ENCODE data around the gene AEBP2. TPM values are rescaled to one million over a fixed set of nuclear protein-coding genes. Genes with fewer than 3 reads are reported as not detected.
"Not testable (repeated sequence)": the region's sequence is repeated elsewhere in the genome, so short reads cannot be mapped to it uniquely, and the experiment has no call there.

Gene AEBP2, protein sequence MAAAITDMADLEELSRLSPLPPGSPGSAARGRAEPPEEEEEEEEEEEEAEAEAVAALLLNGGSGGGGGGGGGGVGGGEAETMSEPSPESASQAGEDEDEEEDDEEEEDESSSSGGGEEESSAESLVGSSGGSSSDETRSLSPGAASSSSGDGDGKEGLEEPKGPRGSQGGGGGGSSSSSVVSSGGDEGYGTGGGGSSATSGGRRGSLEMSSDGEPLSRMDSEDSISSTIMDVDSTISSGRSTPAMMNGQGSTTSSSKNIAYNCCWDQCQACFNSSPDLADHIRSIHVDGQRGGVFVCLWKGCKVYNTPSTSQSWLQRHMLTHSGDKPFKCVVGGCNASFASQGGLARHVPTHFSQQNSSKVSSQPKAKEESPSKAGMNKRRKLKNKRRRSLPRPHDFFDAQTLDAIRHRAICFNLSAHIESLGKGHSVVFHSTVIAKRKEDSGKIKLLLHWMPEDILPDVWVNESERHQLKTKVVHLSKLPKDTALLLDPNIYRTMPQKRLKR
- 13.4 and 18.7 TPM in 2 replicates for total RNA-seq (2014; rRNA removed; shearing (Covaris generic))

DNA sequence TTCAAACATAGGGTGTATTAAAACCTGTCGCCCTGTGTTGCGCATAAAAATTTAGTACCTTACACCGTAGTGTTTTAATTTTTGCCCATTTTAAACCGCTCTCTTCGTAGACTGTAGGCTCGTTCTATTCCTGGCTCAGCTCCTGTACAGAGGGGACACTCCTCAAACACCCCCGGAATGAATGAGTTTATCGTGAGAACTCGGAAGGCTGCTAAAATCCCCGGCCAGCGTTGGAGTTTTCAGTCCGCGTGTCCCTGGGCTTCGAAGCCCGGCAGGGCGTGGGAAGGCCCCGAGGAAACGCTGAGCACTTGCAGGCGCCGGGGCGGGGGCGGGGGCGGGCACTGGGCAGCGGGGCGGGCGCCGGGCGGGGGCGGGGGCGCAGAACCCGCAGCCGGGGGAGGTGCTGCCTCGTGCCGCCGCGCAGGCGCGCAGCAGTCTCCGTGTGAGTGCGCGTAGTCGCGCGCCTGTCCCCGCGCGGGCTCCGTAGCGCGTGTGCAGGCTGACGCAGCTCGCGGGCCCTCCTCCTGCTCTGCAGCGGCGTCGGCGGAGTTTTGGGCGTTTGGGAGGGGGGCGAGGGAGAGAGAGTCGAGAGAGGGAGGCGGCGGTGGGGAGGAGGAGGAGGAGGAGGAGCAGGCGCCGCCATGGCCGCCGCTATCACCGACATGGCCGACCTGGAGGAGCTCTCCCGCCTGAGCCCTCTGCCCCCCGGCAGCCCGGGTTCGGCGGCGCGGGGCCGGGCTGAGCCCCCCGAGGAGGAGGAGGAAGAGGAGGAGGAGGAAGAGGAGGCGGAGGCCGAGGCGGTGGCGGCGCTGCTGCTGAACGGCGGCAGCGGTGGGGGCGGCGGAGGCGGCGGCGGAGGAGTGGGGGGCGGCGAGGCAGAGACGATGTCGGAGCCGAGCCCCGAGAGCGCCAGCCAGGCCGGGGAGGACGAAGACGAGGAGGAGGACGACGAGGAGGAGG lies at the start of gene AEBP2:
Gene AEBP2, plus strand, starts transcription at position 434 of the 960 bp plus-strand sequence. Its CDS starts 208 bp downstream, at position 642.
- in situ Hi-C loops (cut with HindIII; ENCODE audit: low sequenced_read_pairs), result no loop called here
- peak; percentile 92 for DNase-seq (ENCODE audit: low spot score)

DNA sequence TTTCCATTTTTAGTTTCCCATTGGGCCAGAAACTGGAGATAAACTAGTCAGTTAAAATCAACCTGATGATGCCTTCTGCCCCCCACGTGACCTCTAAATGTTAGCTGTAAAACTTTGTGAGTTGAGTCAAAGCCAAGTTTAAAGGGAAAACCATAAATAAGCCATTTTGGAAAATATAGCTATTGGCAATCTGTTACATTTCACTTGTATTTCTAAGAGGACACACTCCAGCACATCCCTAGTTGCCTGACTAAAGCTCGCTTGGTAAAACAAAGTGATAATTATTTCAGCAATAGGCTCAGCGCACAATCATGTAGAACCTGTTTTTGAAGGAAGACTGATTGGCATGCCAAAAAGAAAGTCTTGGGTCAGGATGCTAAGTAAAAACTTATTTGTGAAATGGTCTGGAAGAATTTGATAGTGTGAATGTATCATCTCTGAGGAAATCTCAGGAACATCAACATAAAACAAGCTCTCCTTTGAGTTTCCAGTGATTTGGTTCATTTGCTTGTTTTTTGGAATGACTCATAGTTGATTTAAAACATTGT lies 49.2 kb upstream of the AEBP2 start:
- DNase-seq (ENCODE audit: low spot score), result no peak
- in situ Hi-C loops (cut with HindIII; ENCODE audit: low sequenced_read_pairs), result no loop called here

DNA sequence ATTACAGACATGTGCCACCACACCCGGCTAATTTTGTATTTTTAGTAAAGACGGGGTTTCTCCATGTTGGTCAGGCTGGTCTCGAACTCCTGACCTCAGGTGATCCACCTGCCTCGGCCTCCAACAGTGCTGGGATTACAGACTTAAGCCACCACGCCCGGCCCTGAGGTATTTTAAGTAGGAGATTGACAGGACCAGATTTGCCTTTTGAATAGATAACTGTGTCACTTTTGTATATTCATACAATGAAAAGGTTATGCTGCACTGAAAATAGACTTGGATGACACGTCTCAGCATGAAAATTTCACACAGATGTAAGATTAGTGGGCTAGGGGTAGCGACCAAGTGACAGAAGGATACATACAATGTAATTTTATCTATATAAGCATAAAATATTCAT lies 46.6 kb upstream of the AEBP2 start:
- DNase-seq (ENCODE audit: low spot score); in situ Hi-C loops (cut with HindIII; ENCODE audit: low sequenced_read_pairs): not testable (repeated sequence)

DNA sequence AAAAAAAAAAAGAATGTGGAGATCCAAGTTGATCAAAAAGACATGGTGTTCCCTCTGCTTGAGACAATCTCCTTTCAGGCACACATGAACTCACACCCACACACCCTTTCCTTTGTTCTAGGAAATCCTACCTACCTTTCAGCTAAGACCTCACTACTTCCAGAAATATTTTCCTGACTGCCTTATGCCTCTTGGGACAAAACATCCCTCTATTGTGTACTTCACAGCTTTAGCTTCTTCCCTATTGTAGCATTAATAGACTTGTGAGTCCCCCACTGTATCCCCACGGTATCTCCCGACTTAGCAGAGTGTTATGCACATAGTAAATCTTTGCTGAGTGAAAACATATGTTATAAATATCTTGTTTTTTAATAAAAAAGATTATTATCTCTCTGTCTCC lies 44.9 kb upstream of the AEBP2 start:
- in situ Hi-C loops (cut with HindIII; ENCODE audit: low sequenced_read_pairs), result no loop called here
- DNase-seq (ENCODE audit: low spot score), result no peak

DNA sequence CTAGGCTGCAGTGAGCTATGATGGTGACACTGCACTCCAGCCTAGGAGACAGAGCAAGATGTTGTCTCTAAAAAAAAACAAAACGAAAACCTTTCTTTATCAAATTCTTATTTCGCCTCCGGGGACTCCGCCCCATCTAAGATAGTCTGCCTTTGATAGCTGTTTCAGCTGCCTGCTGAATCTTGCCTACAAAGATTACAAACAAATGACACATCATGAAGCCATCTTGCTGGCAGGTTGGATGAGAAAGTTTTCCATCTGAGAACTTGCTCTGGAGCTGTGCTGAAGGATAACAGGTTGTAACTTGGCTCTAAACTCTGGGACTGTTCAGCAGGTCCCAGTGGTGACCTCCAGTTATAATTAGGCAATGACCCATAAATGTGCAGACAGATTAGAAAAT lies 41.8 kb upstream of the AEBP2 start:
- in situ Hi-C loops (cut with HindIII; ENCODE audit: low sequenced_read_pairs), result no loop called here
- no peak for DNase-seq (ENCODE audit: low spot score)

DNA sequence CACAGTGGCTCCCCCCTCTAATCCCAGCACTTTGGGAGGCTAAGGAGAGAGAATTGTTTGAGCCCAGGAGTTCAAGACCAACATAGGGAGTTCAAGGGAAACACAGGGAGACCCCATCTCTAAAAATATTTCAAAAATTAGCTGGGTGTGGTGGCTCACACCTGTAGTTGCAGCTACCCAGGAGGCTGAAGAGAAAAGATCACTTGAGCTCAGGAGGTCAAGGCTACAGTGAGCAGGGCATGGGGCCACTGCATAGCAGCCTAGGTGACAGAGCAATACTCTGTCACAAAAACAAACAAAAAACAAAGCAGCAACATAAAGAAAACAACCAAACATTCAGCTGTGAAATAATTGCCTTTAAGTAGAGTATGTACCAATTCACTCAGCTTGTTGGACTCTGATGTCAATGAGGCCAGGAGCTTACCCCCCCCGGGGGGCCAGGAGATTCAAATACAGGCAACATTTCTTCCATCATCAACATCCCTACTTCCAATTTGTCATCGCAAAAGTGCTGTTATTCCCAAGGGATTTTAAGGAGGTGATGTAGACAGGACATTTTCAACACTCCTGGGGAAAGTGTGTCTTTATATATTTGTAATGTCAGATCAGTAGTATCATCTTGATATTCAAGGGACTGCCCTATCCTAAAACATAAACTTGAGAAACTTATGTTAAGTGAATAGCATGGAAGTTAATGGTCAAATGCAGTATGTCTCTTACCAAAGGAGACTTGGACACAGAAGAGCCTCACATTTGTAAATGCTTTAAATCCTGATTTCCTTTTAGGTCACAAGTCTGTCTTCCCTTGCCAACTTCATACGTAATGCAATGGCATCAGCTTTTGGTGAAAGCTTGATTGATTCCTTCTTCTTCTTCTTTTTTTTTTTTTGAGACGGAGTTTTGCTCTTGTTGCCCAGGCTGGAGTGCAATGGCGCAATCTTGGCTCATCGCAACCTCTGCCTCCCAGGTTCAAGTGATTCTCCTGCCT lies 40.6 kb upstream of the AEBP2 start:
- no peak for DNase-seq (ENCODE audit: low spot score)
- in situ Hi-C loops (cut with HindIII; ENCODE audit: low sequenced_read_pairs), result no loop called here

DNA sequence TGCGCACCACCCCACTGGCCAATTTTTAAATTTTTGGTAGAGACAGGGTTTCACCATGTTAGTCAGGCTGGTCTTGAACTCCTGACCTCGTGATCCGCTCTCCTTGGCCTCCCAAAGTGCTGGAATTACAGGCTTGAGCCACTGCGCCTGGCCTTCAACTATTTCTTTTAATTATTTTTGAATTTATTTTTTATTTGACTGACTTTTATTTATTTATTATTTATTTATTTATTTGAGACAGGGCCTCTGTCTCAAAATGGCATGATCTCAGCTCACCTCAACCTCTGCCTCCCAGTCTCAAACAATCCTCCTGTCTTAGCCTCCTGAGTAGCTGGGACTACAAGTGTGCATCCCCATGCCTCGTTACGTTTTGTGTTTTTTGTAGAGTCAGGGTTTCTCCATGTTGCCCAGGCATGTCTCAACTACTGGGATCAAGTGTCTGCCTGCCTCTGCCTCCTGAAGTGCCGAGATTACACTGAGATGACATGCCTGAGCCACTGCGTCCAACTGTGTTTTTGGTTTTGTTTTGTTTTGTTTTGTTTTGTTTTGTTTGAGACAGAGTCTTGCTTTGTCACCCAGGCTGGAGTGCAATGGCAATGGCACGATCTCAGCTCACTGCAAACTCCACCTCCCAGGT lies 38.5 kb upstream of the AEBP2 start:
- in situ Hi-C loops (cut with HindIII; ENCODE audit: low sequenced_read_pairs); DNase-seq (ENCODE audit: low spot score): not testable (repeated sequence)

DNA sequence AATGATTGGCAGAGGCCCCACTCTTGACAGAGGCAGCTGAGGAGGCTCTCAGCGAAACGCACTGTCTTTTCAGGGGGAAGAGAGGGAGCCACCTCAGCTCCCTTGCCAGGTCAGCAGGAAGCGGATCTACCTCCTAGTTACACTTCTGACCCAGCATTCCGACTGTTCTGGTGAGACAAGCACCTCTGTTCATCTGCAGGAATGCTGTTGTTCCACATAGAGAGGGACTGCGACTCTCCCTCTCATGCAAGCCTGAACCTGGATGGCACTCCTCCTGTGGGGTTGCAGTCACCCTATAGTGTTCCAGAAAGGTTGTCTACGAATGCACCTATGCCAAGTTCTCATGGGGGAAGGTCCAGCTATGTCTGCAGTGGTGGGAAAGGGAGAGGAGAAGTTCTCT lies 37.1 kb upstream of the AEBP2 start:
- in situ Hi-C loops (cut with HindIII; ENCODE audit: low sequenced_read_pairs), result no loop called here
- no peak for DNase-seq (ENCODE audit: low spot score)

DNA sequence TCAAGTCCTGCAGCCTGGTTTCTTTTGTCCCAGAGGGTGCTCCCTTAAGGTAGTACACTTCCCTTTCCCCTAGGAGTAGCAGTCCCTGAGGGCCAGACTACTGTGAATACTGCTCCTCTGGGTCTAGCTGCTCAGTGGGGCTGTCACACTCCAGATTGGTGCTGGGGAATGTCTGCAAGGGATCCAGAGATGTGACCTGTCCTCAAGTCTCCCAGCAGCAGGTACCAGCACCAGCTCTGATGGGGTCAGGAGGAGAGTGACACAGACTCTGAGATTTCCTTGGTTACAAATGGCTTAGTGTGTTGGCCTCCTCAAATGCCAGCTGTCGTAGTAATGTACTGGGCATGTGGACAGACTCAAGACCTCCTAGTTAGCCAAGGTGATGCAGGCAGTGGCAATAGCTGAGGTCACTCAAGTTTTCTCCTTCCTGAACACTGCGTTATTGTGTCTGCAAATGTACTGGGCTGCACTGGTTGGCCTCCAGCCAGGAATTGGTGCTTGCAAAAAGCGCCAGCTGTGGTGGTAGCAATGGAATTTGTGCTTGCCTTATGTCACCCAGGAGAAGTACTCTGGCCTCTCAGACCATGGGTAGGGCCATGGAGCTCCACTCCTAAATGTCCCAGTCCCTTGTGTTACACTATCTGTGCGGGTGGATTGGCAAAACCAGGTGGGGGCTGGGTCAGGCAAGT lies 36.4 kb upstream of the AEBP2 start:
- DNase-seq (ENCODE audit: low spot score), result no peak
- in situ Hi-C loops (cut with HindIII; ENCODE audit: low sequenced_read_pairs), result no loop called here

DNA sequence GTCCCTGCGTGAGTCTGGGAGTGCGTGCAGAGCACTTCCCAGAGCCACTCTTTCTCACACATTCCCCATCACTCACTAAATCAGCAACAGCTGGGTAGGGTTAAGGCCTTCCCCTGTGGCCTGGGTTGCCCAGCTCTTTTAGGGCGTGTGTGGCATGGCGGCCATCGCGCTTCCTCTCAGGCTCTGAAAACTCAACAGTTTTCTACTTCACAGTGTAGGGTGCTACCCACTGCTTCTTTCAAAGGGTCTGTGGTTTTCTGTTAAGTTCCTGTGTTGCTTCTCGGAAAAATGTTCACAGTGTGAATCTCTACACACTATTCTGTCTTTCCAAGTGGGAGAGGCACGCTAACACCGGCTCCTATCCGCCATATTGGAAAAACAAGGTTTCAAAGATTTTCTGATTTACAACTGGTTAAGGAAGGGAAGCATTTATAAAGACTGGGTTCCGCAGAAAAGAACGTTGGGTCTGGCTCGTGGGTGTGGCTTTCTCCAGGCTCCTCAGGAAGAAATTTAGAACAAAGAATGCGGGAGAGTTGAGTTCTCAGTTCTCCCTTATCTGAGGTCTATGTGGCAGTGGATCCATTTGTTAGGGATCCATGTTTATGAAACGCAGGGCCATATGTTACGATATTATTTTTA lies 34.9 kb upstream of the AEBP2 start:
- in situ Hi-C loops (cut with HindIII; ENCODE audit: low sequenced_read_pairs), result no loop called here
- no peak for DNase-seq (ENCODE audit: low spot score)

DNA sequence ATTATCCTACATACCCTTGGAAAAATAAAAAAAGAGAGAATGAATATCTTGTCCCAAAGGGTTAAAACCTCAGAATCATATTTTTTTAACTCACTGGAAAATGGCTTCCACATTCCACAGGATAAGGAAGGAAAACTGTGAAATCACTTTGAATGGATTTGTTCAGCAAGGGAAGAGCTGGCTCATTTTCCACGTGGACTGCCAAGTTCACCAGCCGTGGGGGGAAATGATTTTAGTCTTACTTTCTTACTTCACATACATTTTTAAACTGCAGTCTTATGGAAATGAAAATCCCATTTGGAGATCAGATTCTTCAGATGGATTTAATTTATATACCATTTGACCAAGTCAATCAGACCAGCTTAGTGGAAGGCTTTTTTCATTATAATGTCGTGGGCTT lies 29.9 kb upstream of the AEBP2 start:
- no peak for DNase-seq (ENCODE audit: low spot score)
- in situ Hi-C loops (cut with HindIII; ENCODE audit: low sequenced_read_pairs), result no loop called here

DNA sequence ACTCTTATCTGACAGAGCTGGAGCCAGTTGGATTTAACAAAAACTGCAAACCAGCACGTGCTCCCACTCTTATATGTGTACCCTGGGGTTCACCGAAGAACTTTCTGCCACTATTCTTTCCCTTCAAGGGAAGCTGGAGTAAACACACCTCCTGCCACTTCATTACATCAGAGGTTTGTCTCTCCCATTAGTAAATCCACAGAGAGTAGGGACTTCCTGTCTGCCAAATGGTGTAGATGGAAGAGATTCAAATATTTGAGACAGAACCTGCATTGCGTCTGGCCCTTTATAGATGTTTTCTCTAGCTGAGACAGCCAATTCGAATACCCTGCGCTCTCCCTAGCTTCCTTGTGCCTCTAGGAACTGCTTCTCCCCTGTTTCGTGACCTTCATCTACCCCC lies 29.1 kb upstream of the AEBP2 start:
- in situ Hi-C loops (cut with HindIII; ENCODE audit: low sequenced_read_pairs), result no loop called here
- DNase-seq (ENCODE audit: low spot score), result peak; percentile 8

DNA sequence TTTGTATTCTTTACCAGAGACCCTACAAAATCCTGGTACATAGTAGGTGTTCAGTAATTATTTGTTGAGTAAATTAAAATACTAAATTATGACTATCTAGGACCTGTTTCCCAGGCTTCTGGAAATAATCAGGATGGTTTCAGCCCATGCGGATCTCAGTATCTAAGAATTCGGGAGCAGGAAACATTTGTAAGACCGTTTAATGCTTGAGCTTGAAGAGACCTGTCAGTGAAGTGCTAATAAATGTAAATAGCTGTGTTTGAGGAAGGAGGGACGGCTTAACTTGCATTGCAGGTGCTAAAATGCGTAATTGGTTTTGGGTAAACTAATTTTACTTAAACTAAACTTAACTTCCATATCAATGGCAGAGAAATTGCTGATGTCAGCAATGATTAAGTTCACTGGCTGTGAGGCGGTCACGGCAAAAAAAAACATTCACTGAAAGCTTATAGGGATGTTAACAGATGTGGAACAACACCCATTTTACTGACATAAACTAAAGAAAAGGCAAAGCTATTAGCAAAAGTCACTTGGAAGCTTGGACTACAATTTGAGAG lies 28.6 kb upstream of the AEBP2 start:
- in situ Hi-C loops (cut with HindIII; ENCODE audit: low sequenced_read_pairs), result no loop called here

DNA sequence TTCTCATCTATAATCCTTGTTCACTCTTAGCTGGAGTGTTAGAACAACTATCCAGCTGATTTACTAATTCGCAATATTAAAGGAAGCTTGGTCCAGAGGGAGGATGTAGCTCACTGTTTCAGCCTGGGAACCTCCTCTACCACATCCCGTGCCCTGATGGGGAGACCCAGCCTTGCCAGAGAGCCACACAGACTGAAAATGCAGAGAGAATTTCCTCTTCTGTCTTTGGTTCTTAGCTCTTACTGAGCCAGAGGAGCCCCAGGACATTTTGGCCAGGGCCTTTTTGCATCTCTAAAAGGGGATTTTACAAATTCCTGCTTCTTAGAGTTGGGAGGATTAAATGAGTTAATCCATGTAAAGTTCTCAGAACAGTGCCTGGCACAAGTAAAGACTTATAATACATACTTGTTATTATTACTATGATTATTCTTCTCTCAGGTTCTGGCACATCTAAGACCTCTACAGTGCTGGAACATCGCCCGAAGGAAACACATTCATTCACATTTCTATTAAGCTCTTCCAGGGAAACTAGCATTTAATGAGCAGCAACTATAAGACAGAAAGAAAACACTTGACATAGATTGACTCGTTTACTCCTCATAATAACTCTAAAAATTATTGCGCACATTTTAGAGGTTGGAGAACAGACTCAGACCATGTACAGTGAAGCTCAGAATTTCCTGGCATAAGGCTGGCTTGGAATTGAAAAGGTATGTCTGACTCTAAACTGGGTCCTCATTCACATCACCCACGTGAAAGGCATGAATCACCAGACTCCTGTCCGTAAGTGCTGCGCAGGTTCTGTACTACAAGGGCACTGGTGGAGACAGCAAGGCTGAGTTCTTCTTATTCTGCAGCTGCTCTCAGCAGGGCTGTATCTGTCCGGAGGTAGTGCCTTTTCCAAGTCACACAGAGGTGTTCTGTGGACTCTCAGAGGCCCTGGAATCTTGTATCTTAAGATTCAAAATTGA lies 27.8 kb upstream of the AEBP2 start:
- no peak for DNase-seq (ENCODE audit: low spot score)
- in situ Hi-C loops (cut with HindIII; ENCODE audit: low sequenced_read_pairs), result no loop called here

More for the DNA sequence above, 28.6 kb upstream of the AEBP2 start:
- DNase-seq (ENCODE audit: low spot score), result no peak

DNA sequence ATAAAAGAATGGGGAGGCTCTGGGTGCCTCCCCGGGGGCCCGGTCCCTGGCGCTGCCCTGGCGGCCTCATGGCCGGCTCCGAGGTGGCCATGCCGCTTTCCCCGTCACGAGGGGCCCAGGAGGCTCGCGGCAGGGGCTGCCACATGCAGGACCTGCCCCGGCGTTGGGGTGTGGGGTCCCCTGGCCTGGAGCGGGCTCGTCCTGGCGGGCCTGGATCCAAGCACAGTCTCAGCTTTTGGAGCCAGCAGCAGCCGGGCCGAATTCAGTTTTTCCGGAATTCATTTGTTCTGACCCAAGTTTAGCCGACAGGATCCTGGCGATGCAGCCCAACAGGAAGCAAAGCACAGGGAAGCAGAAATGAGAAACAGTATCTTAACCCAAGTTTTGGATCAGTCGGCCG lies 26.4 kb upstream of the AEBP2 start:
- in situ Hi-C loops (cut with HindIII; ENCODE audit: low sequenced_read_pairs), result no loop called here
- no peak for DNase-seq (ENCODE audit: low spot score)

DNA sequence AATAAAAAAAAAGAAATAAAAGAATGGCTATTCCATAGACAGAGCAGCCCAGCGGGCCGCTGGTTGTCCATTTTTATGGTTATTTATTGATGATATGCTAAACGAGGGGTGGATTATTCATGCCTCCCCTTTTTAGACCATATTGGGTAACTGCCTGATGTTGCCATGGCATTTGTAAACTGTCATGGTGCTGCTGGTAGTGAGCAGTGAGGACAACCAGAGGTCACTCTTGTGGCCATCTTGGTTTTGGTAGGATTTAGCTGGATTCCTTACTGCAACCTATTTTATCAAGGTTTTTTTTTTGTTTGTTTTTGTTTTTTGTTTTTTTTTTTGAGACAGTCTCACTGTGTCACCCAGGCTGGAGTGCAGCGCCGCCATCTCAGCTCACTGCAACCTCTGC lies 25.7 kb upstream of the AEBP2 start:
- DNase-seq (ENCODE audit: low spot score); in situ Hi-C loops (cut with HindIII; ENCODE audit: low sequenced_read_pairs): not testable (repeated sequence)
